Stimulated activated CD8-positive, alpha-beta memory T cell treated with anti-CD3 and anti-CD28 coated beads, Interleukin-7, amount 100 ng/mL, for 48 hours (primary cell): ENCODE results near the gene CDKN1C.
"Not testable (repeated sequence)": the region's sequence is repeated elsewhere in the genome, so short reads cannot be mapped to it uniquely, and the experiment has no call there.

ENCODE experiments used
- DNase-seq, 2 donors: peaks; one replicate each; pipeline ENCODE4 v3.0.0-alpha.2; 2020; ENCODE audit warnings: low read depth in 1 of 2; ENCODE audit errors: extremely low read depth in 1 of 2

Gene CDKN1C

DNA sequence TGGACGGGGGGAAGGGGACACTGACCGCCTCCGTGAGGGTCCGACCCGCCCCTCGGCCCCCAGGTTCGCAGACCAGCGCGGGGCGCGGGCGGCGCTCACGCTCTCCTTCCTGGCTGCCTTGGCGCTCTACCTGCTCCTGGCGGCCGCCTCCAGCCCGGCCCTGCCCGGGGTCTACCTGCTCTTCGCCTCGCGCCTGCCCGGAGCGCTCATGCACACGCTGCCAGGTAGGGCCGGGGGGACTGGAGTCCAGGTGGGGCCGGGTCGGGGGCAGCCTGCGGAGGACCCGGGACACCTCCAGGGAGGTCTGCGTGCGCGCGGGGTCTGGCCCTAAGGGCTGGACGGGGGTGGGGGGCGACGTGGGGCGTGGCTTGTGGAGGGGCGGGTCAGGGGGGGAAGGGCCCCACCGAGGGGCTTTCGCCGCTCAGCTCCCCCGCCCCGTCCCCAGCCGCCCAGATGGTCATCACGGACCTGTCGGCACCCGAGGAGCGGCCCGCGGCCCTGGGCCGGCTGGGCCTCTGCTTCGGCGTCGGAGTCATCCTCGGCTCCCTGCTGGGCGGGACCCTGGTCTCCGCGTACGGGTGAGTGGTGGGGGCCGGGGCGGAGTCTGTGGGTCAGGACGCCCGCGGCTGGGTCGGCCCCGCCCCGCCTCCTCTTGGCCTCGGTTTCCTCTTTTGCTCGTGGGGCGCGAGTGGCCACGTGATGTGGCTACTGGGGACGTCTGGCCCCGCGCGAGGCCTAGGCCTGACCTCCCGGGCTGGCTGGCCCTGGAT, 23.7 kb upstream of the CDKN1C start:
- DNase-seq = no peak

DNA sequence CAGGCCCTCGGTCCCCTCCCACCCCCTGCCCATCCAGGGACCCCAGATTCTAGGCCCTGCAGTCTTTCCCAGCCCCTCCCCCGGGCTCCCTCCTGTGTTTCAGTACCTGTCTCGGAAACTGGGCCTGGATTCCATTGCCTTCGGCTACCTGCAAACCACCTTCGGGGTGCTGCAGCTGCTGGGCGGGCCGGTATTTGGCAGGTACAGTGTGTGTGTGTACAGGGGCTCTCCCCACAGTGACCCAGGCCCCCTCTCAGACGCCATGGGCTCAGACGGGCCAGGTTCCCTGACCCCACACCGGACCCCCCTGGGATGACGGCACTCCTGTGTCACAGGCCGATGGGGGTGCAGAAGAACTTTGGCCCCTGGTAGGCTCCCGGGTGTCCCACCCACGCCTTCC, 22.6 kb upstream of the CDKN1C start:
- no peak for DNase-seq

DNA sequence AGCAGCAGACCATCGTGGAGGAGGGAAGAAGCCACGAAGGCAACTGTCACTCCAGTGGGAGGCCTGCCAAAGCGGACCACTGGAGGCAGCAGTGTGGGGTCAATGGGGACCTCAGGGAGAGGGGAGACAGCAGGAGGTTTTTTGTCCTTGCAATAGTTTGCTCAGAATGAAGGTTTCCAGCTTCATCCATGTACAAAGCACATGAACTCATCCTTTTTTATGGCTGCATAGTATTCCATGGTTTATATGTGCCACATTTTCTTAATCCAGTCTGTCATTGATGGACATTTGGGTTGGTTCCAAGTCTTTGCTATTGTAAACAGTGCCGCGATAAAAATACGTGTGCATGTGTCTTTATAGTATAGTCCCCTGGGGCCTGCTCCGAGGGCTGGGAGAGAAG, 19.7 kb upstream of the CDKN1C start:
- not testable (repeated sequence) for DNase-seq

DNA sequence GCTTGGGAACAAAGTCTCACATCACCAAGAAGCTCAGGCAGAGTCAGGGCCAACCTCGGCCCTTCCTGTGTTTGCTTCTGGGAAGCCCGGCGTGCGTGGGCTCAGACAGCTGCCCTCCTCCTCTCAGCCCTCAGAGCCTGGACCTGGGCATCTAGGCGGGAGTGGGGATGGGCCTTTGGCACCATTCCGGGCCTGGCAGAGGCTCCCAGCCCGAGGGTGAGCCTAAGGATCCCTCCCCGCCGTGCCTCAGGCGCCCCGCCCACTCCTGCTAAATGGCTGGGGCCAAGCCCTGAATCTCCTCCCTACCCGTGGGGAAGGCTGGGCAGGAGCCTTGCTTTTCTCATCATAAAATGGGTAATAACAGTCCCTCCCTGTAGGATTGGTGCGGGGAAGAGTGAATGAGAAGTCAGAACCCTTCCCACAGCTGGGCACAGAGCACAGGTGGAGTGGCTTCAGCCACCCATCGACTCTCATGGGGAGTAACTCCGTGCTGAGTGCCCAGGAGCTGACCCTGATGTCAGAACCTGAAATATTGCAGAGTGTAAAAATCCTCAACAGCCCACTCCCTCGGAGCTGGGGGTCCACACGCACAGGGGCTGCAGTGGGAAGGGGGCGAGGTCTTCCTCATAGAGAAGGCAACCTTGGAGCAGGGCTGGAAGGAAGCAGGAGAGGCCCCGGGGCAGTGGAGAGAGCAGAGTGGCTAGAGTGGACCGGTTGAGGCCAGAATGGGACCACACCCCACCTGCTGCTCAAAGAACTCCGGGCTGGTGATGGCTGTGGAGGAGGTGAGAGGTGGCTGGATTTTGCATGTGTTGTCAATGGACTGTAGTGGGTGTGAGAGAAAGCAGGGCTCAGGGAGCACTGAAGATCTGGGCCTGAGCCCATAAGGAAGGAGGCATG, 18.8 kb upstream of the CDKN1C start:
- no peak for DNase-seq

DNA sequence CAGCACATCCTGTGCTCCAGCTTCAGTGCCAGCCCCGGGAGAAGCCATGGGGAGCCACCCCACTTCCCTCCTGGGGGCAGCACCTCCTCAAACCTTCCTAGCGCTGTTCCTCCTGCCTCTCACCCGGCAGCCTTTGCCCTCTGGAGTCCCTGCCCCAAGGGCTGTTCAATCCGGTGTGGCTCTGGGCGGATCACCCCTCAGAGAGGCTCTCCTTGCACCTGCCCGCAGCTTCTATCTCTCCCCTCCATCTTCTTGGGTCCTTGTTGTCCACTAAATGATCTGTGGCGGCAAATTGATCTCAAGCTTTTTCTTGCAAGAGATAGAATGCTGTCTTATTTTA, 18.1 kb upstream of the CDKN1C start:
- no peak for DNase-seq

DNA sequence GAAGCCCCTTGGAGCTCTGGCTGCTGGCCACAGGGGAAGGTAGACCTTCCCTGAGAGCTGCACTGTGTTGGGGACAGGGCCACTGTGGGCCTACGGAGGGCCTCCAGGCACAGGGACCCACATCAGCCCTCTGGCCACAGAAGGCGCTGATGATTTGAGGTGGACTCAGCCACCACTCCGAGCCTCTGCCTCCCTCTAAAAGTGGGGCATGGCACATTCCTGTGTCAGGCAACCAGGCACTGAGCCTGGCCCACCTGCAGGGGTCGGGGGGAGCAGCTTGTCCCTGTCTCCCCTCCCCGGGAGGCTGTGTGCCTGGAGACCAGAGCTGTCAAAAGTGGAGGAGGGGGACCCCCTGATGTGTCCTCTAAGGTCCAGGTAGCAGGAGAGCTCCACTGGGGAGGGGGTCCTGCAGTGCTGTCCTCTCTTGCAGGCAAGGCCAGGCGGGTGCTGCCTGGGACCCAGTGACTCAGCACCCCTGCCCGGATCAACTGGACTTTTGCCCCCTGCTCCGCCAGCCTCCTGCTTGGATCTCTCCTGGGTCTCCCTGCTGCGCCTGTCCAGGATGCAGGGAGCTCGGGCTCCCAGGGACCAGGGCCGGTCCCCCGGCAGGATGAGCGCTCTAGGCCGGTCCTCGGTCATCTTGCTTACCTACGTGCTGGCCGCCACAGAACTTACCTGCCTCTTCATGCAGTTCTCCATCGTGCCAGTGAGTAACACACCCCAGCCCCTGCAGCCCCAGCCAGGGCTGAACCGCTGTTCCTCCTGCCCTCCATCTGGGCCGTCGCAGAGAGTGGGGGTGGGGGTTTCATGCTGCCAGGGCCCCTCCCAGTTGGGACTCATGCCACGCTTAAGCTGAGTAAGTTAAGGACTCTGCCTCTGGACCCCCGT, 17.5 kb upstream of the CDKN1C start:
- DNase-seq = no peak

DNA sequence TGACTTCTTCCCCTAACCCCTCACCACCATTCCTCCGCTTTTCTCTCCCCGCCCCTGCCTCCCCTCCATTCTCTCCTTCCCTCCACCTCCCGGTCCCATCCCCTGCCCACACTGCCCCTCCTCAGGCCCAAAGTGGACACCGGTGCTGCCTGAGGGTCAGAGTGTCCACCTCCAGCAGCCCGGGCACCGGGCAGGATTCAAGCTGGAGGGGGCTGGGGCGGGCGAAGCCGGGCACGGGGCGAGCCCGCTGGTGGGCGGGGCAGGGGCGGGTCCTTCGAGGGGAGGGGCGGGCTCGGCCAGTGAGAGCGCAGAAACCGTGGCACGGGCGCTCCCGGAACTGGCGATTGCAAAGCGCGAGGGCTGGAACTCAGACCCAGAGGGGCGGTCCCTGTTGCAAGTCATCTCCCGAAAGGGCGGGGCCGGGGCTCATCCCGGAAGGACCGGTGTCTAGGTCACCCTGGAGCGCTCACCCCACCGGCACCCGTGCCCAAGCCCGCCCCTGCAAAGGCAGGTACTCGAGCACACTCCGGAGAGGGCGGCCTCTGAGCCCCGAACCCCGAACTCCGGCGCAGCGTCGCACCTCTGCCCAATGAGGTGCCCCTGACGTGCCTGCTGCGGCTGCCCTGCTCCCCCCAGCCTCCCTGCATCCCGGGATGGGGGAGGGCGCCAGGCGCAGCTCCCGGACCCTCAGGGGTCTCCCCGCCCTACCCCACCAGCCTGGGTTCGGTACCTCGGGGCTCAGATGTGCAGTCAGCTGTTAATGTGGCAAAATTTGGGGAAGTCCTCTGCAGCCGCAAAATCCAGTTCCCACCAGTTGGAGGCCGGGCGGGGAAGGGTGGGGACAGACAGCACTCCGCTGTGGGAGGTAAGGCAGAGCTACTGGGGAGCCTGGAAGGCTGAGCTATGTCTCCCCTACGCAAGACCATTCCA, 16.5 kb upstream of the CDKN1C start:
- peak; percentile 89 to 96 for DNase-seq

DNA sequence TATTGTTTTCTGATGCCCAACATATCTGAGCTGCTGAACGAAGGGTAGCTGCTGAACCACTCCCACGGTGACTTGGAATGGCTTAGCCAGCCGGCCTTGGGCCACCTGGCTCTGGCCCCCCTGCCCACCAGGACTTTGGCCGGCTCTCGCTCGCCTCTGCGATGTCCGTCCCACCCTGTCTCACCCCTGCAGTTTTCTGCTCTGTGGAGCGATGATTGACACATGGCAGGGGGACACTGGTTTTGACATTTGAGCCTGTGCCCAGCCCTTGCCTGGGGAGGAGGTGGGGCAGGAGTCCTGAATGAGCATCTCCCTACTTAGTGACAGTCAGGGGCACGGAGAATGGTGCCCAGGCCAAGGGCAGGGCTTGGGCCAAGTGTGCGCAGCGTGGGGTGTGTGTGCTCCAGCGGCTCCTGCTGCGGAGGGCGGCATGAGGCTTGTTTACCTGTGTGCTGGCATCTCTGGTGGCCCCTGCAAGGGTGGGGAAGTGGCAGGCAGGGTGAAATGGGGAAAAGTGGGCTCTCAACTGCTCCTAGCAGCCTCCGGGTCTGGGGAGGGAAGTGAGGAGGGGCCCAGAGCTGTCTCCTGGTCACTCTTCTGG, 15.7 kb upstream of the CDKN1C start:
- DNase-seq = no peak

DNA sequence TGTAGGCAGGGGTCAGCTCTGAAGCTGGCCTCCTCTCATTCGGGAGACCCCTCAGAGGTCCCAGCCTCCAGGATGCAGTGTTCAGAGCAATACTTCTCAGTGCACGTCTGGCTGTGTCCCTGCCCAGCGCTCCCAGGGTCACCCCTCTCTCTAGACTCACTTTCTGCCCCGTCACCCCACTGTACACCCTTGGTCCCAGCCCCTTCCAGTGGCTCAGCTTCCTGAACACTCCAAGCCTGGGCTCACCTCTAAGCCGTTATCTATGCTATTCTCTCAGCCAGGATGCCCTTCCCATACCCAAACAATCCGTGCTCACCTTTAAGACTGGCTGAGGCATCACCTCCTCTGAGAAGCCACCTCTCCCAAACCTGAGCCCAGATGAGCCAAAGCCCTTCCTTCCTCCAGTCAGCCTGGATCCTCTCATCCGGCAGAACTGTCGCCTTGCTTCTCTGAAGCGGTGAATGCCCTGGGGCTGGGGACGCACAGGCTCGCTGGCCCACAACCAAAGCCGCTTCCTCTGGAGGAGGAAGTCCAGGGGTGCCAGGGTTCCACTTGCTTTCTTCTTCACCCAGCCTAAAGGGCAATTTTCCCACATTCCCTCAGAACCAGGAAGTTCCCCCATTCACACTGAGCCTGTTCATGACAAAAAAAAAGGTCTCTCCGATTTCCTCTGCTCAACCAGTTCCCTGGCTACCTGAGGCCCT, 13.7 kb upstream of the CDKN1C start:
- DNase-seq = no peak

DNA sequence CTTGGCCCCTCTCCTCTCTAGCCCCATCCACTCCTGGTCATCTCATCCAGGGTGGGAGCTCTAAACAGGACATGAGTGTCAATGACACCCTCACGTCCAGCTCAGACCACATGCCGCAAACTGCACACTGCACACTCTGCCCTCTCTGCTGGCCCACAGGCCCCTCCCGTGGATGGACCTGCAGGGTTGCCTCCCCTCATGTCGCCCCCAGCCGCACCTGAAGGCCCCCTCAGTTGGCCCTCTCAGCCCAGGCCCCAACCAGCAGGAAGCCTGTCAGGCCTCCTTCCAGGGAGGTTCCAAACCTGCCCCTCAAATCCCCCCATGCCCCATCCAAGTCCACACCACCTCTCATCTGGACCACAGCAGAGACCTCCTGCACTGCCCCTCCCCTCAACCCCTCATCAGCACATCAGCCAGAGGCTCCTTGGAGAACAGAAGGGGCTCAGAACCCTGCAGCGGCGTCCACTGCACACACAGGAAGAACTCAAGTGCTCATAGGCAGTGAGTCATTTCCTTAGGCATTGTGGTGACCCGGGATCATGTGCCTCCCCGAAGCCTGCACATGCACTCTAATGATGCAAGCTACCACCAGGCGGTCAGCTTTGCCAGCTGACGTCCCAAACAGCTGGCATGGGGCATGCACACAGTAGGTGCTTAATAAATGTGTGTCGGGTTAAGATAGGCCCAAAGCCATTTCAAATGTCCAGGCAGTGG, 12.9 kb upstream of the CDKN1C start:
- peak; percentile 31 to 50 for DNase-seq

DNA sequence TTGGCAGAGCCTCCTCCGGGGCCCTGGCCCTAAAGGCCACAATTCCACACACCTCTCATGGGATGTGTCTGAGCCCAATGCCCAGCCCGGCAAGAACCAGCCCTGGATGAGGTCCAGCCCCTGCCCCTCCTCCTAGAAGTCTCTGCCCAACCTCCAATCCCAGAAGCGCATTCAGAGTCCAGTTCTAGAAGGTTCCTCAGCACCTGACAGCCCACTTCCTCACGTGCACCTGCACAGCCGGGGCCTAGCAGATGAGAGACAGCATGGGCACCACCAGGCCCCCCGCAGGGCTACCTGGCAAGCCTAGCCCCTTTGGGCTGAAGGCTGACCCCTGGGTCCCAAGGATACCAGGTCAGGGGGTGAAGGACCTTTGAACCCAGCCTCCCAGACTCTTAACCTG, 11.5 kb upstream of the CDKN1C start:
- DNase-seq = no peak

DNA sequence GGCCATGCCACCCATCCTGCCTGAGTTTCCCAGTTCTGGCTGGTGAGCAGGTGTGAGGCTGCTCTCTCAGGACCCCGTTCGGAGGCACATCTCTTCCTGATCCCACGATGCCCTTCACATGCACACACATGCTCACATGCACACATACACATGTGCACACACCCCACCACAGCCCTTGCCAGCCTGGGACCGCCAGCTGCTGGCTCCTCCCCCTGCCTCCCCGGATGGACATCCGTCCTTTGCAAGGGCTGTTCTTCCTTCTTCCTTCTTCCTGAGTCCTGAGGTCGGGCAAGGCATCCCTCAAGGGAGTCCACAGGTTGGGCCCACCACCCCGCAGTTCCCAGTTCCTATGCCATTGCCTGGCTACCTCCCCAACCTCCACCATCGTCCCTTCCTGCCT, 10.5 kb upstream of the CDKN1C start:
- no peak for DNase-seq

DNA sequence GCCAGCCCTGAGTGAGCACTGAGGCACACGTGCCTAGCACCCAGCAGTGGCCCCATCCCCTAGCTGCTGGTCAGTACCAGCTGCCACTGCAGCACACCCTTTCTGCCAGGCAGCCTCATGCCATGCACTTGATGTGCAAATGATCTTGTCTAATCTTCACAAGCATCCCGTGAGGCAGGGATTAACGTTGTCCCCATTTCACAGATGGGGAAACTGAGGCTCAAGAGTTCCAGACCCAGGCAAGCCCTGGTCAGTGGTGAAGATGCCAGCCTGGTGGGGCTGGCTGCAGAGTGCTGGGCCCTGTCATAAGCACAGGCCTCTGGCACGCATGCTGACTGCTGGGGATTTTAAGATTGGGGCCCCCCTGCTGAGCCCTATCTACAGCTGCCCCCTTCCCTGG, 8.4 kb upstream of the CDKN1C start:
- DNase-seq = no peak

DNA sequence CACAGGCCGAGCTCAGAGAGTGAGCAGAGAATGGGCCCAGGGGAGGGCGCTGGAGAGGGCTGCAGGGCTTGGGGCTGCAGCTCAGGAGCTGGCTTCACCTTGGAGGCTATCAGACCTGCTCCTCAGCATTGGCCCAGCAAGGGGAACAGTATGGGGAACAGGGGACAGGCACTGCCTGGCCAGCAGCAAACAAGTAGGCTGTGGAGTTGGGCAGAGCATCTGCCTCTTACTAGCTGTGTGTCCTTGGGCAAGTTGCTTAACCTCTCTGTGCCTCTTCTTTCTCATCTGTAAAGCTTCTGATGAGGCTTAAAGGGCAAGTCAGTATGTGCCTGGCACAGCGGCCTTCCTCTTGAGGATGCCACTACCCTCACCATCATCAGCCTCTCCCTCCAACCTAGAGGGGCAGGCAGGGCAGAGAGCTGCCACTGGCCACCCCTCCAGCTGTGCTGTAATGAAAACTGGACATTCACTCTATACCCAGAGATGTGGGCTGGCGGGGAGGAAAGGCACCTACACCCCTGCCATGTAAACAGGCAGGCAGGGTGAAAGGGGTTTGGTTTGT, 7.5 kb upstream of the CDKN1C start:
- DNase-seq = no peak

DNA sequence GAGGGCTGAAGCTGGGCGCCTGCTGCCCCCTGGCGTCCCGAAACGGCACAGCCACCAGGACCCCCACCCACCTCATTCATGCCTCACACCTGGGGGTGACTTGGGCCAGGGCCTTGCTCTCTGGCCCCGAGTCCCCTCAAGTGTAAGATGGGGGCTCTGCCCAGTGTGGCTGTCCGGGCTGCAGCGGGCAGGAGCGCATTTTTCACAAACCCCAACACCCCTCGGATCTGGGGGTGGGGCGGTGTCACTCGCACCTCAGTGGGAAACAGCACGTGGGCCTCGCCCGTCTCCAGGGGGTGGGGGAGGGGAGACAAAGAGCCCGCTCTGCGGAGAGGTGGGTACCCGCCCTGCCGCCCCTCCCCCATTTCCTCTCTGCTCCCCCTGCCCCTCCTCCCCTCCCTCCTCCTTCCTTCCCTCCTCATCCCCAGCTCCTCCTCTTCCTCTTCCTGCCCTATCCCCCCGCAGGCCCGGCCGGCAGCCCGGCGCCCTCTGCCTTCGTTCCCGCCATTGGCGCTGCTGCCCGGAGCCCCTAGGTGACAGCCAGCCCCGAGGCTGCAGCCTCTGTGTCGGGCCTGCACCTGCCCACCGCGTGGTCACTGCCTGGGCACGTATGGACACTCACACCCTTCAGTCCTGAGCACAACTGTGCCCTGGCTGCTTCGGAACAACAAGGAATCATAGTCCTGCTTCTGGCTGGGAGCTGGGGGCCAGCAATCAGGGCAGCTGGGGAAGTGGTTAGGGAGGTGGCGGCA, 6.8 kb upstream of the CDKN1C start:
- peak in 1 of 2 donors; percentile 42 for DNase-seq

DNA sequence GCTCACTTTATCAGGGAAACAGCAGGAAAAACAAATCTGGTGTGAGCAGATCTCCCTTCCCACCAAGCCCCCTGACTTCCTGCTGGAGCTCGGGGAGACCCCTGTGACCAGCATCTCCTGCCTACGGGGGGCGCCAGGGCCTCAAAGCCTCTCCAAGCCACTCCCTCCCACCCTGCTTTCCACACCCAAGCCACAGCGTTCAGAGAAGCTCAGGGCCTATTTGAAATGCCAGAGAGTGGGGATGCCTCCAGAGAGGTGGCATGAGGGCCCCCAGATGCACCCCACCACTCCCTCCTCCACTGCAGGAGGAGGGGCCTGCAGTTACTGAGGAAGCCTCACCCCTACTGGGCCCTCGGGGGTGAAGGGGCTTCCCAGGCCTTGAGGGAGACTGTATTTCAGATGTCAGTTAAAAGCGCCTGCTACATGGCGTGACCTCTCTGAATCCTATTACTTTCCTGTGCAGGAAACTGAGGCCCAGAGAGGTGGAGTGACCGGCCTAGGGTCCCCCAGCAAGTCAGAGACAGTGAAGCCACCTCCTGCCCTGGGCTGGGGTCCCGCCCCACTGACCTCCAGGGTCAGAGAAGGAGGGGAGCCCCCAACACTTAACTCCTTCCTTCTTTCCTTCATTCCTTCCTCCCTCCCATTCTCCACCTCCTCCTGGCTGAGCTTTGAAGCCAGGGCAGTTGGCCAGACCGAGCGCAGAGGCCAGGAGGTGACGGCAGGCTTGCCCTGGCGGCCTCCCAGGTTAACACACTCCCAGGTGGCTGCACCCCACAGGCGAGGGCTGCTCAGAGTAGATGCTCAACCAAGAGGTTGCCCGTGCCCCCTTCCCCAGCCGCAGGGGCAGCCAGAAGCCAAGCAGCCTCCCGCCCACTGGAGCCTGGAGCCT, 6.0 kb upstream of the CDKN1C start:
- DNase-seq = no peak
